ENCODE measurements around the gene SEMG2. TPM values are rescaled to one million over a fixed set of nuclear protein-coding genes. Genes with fewer than 3 reads are reported as not detected.

Gene SEMG2
- total and polyA plus RNA-seq, 12 donors = not detected

DNA sequence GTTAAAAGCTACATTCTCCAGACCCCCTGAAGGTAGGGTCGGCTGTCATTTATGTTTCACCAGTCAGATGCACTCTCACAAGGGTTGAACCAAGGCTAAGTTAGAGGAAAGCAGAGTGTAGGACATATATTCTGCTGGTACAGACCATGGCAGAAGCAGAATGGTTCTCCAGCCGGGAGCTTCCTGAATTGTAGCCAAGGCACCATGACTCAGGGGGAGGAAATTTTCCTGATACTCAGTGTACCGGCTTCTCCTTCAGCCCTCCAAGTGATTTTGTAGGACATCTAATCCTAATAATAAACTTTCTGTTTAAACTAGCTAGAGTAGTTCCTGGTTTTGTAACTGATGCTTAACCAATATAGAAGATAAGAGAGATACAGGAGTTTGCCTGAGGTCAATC, 47.4 kb downstream of the SEMG2 start:
- whole genome bisulfite sequencing, 4 donors = 73 to 93% (median 79%) methylated on average over 3 of the region's 3 CpGs
- TF ChIP-seq, protein P1, sequence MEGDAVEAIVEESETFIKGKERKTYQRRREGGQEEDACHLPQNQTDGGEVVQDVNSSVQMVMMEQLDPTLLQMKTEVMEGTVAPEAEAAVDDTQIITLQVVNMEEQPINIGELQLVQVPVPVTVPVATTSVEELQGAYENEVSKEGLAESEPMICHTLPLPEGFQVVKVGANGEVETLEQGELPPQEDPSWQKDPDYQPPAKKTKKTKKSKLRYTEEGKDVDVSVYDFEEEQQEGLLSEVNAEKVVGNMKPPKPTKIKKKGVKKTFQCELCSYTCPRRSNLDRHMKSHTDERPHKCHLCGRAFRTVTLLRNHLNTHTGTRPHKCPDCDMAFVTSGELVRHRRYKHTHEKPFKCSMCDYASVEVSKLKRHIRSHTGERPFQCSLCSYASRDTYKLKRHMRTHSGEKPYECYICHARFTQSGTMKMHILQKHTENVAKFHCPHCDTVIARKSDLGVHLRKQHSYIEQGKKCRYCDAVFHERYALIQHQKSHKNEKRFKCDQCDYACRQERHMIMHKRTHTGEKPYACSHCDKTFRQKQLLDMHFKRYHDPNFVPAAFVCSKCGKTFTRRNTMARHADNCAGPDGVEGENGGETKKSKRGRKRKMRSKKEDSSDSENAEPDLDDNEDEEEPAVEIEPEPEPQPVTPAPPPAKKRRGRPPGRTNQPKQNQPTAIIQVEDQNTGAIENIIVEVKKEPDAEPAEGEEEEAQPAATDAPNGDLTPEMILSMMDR (IDR thresholded peaks at IDR 0.05) = no peak
- no peak for TF ChIP-seq POLR2A (IDR thresholded peaks at IDR 0.05)
- intact Hi-C loops (cut with DNase I) = no loop called here
- Histone ChIP-seq H3K4me3 (no peak overlapping the region), H3K9me3 (replicated peaks in 1 of 3) (no peaks in the 10 kb centered on the region), H3K27me3 (peaks cover 23% of the 10 kb centered on the region), H3K36me3 (replicated peaks in 1 of 2) (no peaks in the 10 kb centered on the region), H3K4me1 (replicated peaks in 1 of 2) (no peaks in the 10 kb centered on the region), H3K27ac (no peak overlapping the region)
- no peak for DNase-seq

DNA sequence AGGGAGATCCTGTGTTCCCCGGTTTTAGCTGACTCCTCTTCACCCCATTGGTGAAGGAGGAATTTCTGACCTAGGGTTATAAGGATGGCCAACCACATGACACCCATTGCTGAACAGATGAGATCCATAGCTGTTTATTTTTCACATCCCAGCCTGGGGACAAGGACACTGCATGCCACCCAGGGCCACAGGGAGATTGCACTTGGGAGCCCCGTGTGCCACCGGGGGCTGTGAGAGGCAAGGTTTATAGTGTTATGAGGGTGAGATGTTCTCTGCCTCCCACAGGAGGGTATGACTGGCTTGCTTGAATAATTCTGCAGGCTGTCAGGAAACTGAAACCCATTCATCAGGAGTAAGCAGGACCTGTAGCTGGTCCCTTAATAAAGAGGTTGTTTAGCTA, 47.9 kb downstream of the SEMG2 start:
- TF ChIP-seq, protein P1 (IDR thresholded peaks at IDR 0.05) = no peak
- TF ChIP-seq POLR2A (IDR thresholded peaks at IDR 0.05) = no peak
- no peaks in the 10 kb centered on the region for H3K36me3 ChIP-seq (replicated peaks in 1 of 2)
- intact Hi-C loops (cut with DNase I) = no loop called here
- DNase-seq = no peak
- H3K4me3 ChIP-seq = no peak overlapping the region
- no peak overlapping the region for H3K27ac ChIP-seq
- 57 to 75% (median 67%) methylated on average over 3 of the region's 3 CpGs for WGBS, 4 donors
- peaks cover 27% of the 10 kb centered on the region for H3K27me3 ChIP-seq
- peaks cover 0 to 2% of the 10 kb centered on the region in 2 donors for H3K4me1 ChIP-seq (replicated peaks in 1 of 2)
- no peaks in the 10 kb centered on the region for H3K9me3 ChIP-seq (replicated peaks in 1 of 3)

DNA sequence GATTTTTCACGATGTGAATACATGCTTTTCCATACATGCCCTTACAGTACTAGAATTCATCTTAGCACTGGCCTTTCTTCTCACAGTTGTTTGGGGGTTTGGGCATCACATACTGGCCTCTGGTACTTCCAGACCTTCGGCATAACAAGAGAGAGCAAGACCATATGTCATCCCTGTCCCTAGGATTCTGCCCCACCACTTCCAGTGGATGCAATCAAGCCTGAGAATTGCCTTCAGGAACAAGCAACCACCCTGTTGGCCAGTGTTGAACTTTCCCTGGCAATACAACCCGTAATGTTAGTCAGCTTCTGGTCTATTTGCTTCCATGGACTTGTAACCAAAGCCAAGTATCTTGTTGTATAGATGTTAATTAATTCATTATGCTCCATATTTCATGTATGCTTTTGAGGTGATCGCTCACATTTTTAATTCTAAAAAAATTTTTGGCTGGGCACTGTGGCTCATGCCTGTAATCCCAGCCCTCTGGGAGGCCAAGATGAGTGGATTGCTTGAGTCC, 48.6 kb downstream of the SEMG2 start:
- no peaks in the 10 kb centered on the region for H3K9me3 ChIP-seq (replicated peaks in 1 of 3)
- no peak overlapping the region for H3K27ac ChIP-seq
- no peaks in the 10 kb centered on the region for H3K36me3 ChIP-seq (replicated peaks in 1 of 2)
- TF ChIP-seq POLR2A (IDR thresholded peaks at IDR 0.05) = no peak
- TF ChIP-seq, protein P1 (IDR thresholded peaks at IDR 0.05) = no peak
- H3K4me1 ChIP-seq (replicated peaks in 1 of 2) = peaks cover 0 to 7% of the 10 kb centered on the region in 2 donors
- DNase-seq = no peak
- H3K27me3 ChIP-seq = peaks cover 27% of the 10 kb centered on the region
- no peak overlapping the region for H3K4me3 ChIP-seq
- 80 to 86% (median 82%) methylated on average over 4 of the region's 4 CpGs for WGBS, 4 donors
- intact Hi-C loops (cut with DNase I) = no loop called here

Other genes starting within 250 kb of the SEMG2 start
- 1 to 10 TPM in 4 of 9 donors, under 1 TPM in 5; 0.21 to 3.7 (median 0.87) TPM for gene KCNS1, start 120.2 kb upstream of the SEMG2 start, total RNA-seq
- under 1 TPM; 0.24 to 0.30 (median 0.29) TPM for gene KCNS1, start 120.2 kb upstream of the SEMG2 start, polyA plus RNA-seq
- not detected for gene WFDC5, start 106.2 kb upstream of the SEMG2 start, total RNA-seq
- not detected for gene WFDC5, start 106.2 kb upstream of the SEMG2 start, polyA plus RNA-seq
- gene WFDC12, start 96.9 kb upstream of the SEMG2 start, total RNA-seq = not detected
- gene WFDC12, start 96.9 kb upstream of the SEMG2 start, polyA plus RNA-seq = not detected
- gene PI3, start 46.5 kb upstream of the SEMG2 start, total RNA-seq = not detected
- gene PI3, start 46.5 kb upstream of the SEMG2 start, polyA plus RNA-seq = 1 to 10 TPM in 1 of 3 donors, not detected in 2; 1.0 TPM
- not detected for gene SEMG1, start 14.3 kb upstream of the SEMG2 start, total RNA-seq
- gene SEMG1, start 14.3 kb upstream of the SEMG2 start, polyA plus RNA-seq = under 1 TPM in 1 of 3 donors, not detected in 2; 0.15 TPM
- 10 to 100 TPM in 1 of 9 donors, 1 to 10 TPM in 5, not detected in 3; 1.8 to 33.7 (median 5.6) TPM for gene SLPI, start 33.2 kb downstream of the SEMG2 start, total RNA-seq
- 10 to 100 TPM in 1 of 3 donors, 1 to 10 TPM in 2; 2.3 to 25.7 (median 9.2) TPM for gene SLPI, start 33.2 kb downstream of the SEMG2 start, polyA plus RNA-seq
- under 1 TPM in 1 of 9 donors, not detected in 8; 0.06 TPM for gene RBPJL, start 85.5 kb downstream of the SEMG2 start, total RNA-seq
- gene RBPJL, start 85.5 kb downstream of the SEMG2 start, polyA plus RNA-seq = under 1 TPM in 1 of 3 donors, not detected in 2; 0.03 TPM
- under 1 TPM in 2 of 9 donors, not detected in 7; 0.06 to 0.15 TPM for gene MATN4, start 86.9 kb downstream of the SEMG2 start, total RNA-seq
- under 1 TPM in 2 of 3 donors, not detected in 1; 0.16 to 0.37 TPM for gene MATN4, start 86.9 kb downstream of the SEMG2 start, polyA plus RNA-seq
- gene SDC4, start 127.1 kb downstream of the SEMG2 start, total RNA-seq = 100 to 1,000 TPM in 2 of 9 donors, 10 to 100 TPM in 7; 51.4 to 128 (median 76.9) TPM
- 10 to 100 TPM; 48.7 to 64.9 (median 55.3) TPM for gene SDC4, start 127.1 kb downstream of the SEMG2 start, polyA plus RNA-seq
- gene SYS1, start 141.8 kb downstream of the SEMG2 start, total RNA-seq = 10 to 100 TPM; 19.7 to 83.2 (median 35.7) TPM
- 10 to 100 TPM; 16.0 to 25.7 (median 17.7) TPM for gene SYS1, start 141.8 kb downstream of the SEMG2 start, polyA plus RNA-seq
- gene TP53TG5, start 157.0 kb downstream of the SEMG2 start, total RNA-seq = under 1 TPM in 3 of 9 donors, not detected in 6; 0.24 to 0.78 (median 0.65) TPM
- gene TP53TG5, start 157.0 kb downstream of the SEMG2 start, polyA plus RNA-seq = under 1 TPM in 1 of 3 donors, not detected in 2; 0.33 TPM
- 10 to 100 TPM in 8 of 9 donors, 1 to 10 TPM in 1; 2.1 to 71.1 (median 29.5) TPM for gene DBNDD2, start 186.9 kb downstream of the SEMG2 start, total RNA-seq
- gene DBNDD2, start 186.9 kb downstream of the SEMG2 start, polyA plus RNA-seq = 10 to 100 TPM; 21.6 to 52.1 (median 34.8) TPM
- 100 to 1,000 TPM in 6 of 9 donors, 10 to 100 TPM in 3; 76.0 to 202 (median 117) TPM for gene PIGT, start 194.8 kb downstream of the SEMG2 start, total RNA-seq
- 100 to 1,000 TPM in 1 of 3 donors, 10 to 100 TPM in 2; 45.2 to 121 (median 99.7) TPM for gene PIGT, start 194.8 kb downstream of the SEMG2 start, polyA plus RNA-seq
- under 1 TPM in 2 of 9 donors, not detected in 7; 0.33 to 0.42 TPM for gene WFDC2, start 248.4 kb downstream of the SEMG2 start, total RNA-seq
- gene WFDC2, start 248.4 kb downstream of the SEMG2 start, polyA plus RNA-seq = 1 to 10 TPM in 2 of 3 donors, under 1 TPM in 1; 0.37 to 1.9 (median 1.6) TPM